GM18907 (cell line): ENCODE data around the gene PID1.

Experiments
- ATAC-seq: cut with Tn5 transposase; IDR thresholded peaks from one replicate; pipeline ENCODE4 v1.9.1; 2021; ENCODE audit warnings: mild to moderate bottlenecking, moderate library complexity; ENCODE audit not compliant: unreplicated experiment

PID1 gene

DNA sequence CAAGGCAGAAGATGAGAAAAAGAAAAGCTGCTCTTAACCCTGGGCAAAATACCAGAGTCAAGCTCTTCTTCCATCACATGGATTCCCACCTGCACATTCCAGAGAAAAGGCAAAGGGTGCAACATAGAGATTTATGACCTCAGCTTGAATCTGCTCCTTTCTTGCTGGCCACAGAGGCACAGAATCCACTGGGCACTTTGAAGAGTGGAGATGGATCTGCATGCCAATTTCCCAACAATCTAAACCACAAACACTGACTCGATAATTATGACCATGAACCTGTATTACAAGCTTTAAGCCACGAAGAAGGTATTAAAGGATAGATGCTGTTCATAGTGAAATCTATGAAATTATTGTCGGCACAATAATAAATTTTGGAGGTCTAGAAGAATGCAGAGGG lies 237.3 kb downstream of the PID1 start:
- ATAC-seq = no peak

DNA sequence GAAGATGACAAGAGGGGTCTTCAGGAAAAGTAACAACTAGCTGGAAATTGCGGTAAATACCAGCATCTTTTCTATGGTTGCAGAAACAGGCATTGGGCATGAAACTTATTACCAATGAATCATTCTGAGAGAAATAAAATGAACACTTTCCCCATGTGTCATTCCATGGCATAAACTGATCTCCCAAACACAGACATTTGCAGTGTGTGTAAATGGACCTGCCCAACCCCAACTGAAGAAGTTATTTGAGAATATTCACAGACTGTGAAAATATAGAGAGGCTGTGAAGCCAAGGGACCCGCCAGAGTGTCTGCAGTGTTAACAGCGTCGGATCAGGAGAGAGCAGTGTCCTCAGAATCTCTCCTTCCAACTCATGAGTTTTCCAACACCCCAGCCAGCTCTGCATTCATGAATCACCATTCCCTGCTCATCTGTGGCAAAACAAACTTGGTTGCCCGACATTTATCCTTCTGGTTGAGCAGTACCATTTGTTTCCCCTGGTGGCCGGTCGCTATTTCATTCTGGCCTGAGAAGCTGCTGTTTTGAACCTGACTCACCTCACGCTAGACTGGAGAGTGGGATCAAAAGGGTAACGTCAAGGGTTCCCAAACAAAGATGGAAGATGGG lies 238.4 kb downstream of the PID1 start:
- no peak for ATAC-seq

DNA sequence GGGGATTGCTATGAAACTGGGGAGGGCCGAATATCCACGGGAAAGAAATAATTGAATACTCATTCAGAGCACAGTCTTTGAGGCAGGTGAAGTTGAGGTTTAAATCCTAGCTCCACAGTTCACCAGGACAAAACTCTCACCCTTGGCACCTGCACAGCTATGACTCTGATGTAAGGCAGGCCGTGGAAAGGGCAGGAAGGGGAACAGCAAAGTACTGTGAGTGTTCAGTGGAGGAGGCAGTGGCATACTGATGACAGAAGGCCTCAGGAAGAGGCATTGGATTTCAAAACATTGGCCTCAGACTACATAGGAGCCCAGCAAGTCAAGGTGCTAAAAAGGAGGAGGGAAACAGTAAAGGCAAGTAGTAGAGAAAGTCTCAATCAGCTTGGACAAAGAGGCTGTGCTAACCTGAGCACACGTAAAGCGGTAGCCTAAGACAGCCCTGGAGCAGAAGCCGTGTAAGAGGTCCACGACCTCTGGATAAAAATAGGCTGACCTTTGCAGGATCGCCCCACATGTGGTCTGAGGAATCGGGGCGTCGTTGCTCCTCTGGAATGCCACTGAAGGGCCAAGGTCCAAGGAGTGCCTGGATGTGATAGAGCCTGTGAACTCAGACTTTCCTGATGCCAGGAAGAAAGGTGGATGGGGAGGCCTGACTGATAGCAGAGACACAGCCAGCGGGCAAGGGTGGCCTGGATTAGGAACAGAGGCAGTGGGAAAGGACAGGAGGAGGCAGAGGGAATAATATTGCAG lies 243.6 kb downstream of the PID1 start:
- no peak for ATAC-seq

DNA sequence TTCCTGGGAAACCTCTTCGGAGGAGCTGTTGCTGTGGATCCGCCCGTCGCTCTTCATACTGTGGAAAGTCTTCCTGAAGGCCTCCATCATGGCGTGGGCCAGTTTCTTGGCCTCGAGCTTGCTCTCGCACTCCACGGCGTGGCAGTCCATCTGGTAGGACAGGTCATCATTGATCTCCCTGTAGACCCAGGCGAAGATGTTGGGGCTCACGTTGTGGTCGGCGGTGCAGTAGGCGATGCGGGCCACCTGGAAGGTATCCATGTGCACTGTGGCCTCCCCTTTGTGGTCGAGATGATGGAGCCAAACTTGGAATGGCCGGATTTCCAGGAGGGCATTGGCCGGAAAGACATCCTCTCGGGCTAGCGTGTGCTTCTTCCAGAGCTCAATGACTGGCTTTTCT lies 245.4 kb downstream of the PID1 start:
- ATAC-seq = no peak

DNA sequence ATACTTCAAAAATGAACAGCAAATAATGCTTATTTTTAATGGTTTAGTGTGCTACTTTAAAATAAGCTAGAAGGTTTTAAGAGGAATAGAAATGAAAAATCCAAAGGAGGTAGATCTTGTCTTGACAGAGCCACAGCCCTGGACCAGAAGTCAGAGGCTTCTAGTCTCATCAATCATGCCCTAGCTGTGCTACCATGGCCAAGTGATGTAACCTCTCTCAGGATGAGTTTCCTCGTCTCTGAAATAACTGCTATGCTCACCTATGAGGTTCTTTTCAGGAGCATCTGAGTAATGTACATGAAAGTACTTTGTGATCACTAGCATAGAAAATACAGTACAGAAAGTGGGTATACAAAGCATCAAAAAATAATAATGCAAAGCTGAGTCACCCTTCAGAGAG lies 248.4 kb downstream of the PID1 start:
- no peak for ATAC-seq

DNA sequence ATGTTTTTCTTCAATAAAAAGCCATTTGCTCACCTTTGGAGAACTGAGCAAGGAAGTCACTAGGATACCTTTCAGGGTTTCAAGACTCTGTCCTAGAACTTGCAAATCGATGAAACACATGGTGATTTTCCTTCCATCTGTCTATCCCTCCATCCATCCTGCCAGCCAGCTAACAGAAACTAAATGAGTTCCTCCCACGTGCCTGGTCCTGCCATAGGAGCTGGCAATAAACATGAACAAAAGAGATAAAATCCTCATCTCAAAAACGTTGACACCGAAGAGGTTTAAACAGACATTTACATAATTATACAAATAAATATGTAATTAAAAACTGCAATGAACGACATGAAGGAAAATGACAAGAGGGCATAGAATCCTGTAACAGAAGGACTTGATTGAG lies 249.0 kb downstream of the PID1 start:
- ATAC-seq = no peak

DNA sequence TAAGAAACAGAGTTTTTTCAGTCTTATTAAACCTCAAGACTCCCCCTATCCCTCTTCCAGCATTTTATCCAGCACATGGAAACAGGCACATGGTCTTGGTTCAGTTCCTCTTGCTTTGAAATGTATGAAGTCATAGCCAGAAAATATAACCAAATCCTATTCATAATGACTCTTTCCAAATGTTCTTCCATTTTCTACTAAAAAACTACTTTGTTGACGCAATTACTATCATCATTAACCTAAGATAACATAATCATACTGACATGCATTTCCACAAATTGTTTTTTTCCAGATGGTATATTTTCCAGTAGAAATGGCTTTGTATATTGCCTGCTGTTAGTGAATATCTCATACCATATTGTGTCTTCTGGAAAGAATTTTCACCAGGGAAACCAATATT lies 261.3 kb downstream of the PID1 start:
- no peak for ATAC-seq

DNA sequence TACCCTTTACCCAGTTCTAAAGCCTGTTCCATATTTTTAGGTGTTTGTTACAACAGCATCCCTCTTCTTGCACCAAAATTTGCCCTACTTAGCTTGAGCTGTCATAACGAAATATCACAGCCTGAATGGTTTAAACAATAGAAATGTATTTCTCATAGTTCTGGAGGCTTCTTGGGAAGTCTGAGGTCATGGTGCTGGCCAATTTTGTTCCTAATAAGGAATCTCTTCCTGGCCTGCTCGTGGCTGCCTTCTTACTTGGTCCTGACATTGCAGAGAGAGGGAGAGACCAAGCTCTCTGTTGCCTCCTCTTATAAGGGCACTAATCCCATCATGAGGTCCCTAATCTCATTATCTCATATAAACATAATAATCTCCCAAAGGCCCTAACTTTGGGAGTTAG lies 267.8 kb downstream of the PID1 start:
- ATAC-seq = no peak

DNA sequence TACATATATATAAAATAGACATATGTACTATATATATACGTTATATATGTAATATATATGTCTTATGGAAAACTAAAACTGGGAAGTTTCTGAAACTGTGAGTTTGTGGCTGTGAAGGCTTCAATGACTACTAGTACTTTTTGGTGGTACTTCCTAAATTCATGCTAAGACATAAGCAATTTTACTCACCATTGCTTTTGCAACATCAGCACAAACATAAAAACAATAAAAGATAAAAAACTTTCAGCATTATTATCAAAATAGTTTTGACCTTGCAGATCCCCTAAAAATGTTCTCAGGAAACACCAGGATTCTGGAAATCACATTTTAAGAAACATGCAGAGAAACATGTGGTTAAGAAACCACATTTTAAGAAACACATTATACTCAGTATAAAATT lies 269.9 kb downstream of the PID1 start:
- no peak for ATAC-seq

DNA sequence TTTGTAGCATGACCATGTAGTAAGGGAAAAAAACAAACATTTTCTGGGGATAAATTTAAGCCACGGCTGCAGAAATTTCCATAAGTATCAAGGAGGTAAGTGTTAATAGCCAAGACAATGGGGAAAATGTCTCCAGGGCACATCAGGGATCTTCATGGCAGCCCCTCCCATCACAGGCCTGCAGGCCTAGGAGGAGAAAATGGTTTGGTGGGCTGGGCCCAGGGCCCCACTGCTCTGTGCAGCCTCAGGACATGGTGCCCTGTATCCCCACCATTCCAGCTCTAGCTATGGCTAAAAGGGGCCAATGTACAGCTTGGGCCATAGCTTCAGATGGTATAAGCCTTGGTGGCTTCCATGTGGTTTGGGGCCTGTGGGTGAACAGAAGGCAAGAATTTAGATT lies 271.8 kb downstream of the PID1 start:
- no peak for ATAC-seq

DNA sequence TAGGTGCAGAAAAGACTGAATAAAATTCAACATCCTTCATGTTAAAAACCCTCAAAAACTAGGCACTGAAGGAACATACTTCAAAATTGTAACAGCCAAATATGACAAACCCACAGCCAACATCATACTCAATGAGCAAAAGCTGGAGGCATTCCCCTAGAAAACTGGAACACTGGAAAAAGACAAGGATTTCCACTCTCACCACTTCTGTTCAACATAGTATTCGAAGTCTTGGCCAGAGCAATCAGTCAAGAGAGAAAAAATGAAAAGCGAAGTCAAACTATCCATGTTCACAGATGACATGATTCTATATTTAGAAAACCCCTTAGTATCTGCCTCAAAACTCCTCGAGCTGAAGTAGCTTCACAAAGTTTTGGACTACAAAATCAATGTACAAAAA lies 282.3 kb downstream of the PID1 start:
- ATAC-seq = no peak

DNA sequence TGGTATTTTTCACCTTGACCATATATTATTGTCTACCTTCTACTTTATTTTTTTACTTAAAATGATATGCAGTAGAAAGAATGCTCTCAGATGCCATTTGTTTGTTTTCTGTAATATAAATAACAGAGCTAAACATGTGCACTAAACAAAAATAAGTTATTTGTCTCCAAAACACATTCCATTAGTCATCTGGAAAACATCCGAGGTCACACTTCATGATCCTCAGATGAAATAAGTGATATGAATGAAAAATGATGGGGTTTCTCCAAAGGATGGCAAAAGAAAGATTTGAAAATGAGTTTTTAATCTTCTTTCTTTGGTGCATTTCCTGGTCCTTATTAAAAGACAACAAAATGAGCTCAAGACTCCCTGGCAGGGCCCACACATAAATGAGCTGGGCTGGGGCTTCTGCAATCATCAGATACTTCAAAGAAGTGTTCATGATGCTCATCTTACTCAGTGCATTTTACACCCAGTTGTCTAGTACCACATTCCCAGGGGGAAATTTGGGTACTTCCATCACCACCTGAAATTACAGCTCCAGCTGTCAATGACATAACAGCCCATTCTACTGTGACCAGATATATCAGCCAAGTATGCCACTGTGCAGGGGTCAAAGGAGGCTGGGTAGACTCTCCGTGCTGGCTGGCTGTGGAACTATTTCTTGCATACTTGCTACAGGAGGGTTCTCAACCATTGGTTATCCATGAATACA lies 283.5 kb downstream of the PID1 start:
- no peak for ATAC-seq

DNA sequence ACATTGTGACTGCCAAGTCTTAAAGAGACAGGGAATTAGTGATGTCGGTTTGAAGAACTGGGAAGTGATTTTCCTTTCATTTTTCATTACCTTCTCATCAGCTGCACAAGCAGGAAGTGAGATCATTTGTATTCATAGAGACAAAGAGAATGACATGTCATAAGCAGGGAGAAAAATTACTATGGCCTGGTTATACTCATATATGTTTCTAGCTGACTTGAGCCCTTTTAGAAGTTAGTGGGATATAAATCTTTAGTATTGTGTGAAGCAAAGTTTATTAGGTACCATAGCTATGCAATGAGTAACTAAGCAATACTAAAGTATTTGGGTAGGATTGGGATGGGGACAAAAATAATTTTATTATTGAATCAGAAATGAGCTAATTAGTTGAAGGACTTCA lies 284.1 kb downstream of the PID1 start:
- no peak for ATAC-seq

DNA sequence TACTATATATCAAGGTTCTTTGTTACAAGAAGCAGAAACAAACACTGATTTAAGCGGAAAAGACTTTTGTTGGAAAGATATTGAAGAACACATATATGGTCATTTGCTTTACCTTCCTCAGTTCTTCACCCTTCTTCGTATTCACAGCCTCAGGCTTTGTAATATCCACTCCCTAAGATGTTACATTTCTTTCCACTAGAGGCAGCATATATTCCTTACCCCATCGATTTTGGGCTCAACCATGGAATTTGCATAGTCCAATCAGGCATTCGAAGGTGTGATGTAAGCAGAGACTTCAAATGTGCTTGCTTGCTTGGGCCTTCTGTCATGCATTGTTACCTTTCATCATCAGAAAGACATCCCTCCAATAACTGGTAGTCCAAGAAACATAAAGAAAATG lies 287.4 kb downstream of the PID1 start:
- ATAC-seq = no peak

DNA sequence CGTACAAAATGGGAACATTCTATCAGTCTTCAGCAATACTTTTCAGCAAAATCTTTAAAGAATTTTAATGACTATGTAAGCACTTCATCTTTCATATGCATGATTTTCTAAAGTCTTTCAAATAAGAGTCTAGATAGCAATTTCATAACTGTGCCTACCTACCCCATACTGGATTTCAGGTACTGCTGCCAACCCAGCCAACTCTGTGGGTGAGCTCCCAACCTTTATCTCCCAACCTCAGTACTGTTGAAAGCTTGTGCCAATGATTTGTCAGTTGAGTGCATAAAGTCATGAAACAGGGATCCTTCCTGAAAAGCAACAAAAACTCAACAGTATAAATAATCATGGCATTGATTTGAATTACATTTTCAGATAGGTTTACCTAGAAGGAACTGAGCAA lies 296.9 kb downstream of the PID1 start:
- no peak for ATAC-seq
